Thoracic aorta (tissue), 2 donors: ENCODE results near the gene TIMP2. TPM values are rescaled to one million over a fixed set of nuclear protein-coding genes. Genes with fewer than 3 reads are reported as not detected.

Experiments used
- ATAC-seq: fragments of 150-250 bp; one replicate; pipeline ENCODE4 v1.8.0; 2017; ENCODE audit warnings: low read depth; ENCODE audit not compliant: insufficient number of reproducible peaks, low FRiP score
- DNase-seq: peaks from one replicate; pipeline ENCODE4 v3.0.0-alpha.2; 2020; ENCODE audit warnings: low spot score
- H3K27ac ChIP-seq, 2 donors: fragments of 200-600 bp; sonication (generic); 1 replicate in 1 of 2; 2 replicates in 1 of 2; pipeline ENCODE4 v1.5.1; 2016; ENCODE audit warnings: mild to moderate bottlenecking in 2 of 2, moderate library complexity in 2 of 2
- H3K27me3 ChIP-seq: fragments of 200-600 bp; sonication (generic); replicated peaks from 2 replicates; pipeline ENCODE4 v1.6.0; 2016; ENCODE audit warnings: mild to moderate bottlenecking; ENCODE audit not compliant: insufficient read depth
- H3K36me3 ChIP-seq: fragments of 200-600 bp; sonication (generic); one replicate; pipeline ENCODE4 v1.5.1; 2016
- H3K4me1 ChIP-seq, 2 donors: fragments of 200-600 bp; sonication (generic); 1 replicate in 1 of 2; 2 replicates in 1 of 2; pipeline versions ENCODE4 v1.5.1 to v1.6.0; 2016; ENCODE audit warnings: low read depth in 2 of 2, mild to moderate bottlenecking in 1 of 2; ENCODE audit not compliant: control insufficient read depth in 1 of 2
- H3K4me3 ChIP-seq: fragments of 200-600 bp; sonication (generic); 2 replicates; pipeline ENCODE4 v1.5.1; 2016; ENCODE audit warnings: mild to moderate bottlenecking
- H3K9me3 ChIP-seq: fragments of 200-600 bp; sonication (generic); 2 replicates; pipeline ENCODE4 v1.5.1; 2016
- CTCF ChIP-seq: fragments of 200-600 bp; sonication (generic); IDR thresholded peaks from one replicate; pipeline ENCODE4 v1.5.1; 2019; ENCODE audit warnings: antibody characterized with exemption
- total RNA-seq, 2 donors: library from RNA; depleted of rRNA; stranded (reverse); fragments of >200 nt; gene quantifications; one replicate each; pipeline versions ENCODE4 v1.1.0 to v1.2.3, GENCODE V29; 2016

TIMP2 gene
- total RNA-seq, 2 donors from 2014 or later = 475 to 619 TPM

GRCh38 chr17:78910497-78911284, 14.5 kb downstream of the TIMP2 start:
- no peaks in the 10 kb centered on the region for H3K9me3 ChIP-seq
- DNase-seq (no peak), ATAC-seq (no peak)
- no peak overlapping the region for H3K27ac ChIP-seq
- H3K4me1 ChIP-seq = peaks cover 19 to 57% of the 10 kb centered on the region in 2 donors
- no peak overlapping the region for H3K4me3 ChIP-seq
- no peaks in the 10 kb centered on the region for H3K36me3 ChIP-seq
- no peaks in the 10 kb centered on the region for H3K27me3 ChIP-seq
- no peak for TF ChIP-seq CTCF

- DNase-seq (no peak), ATAC-seq (no peak)
- no peaks in the 10 kb centered on the region for H3K9me3 ChIP-seq
- H3K4me1 ChIP-seq = peaks cover 17 to 53% of the 10 kb centered on the region in 2 donors
- no peak overlapping the region for H3K27ac ChIP-seq
- no peak for TF ChIP-seq CTCF
- no peak overlapping the region for H3K4me3 ChIP-seq
- H3K36me3 ChIP-seq = no peaks in the 10 kb centered on the region
- no peaks in the 10 kb centered on the region for H3K27me3 ChIP-seq
These were observed 16.8 kb downstream of the TIMP2 start for GRCh38 chr17:78908426-78908825.

GRCh38 chr17:78905541-78905940, 19.6 kb downstream of the TIMP2 start:
- TF ChIP-seq CTCF = no peak
- Histone ChIP-seq H3K27me3 (no peaks in the 10 kb centered on the region), H3K27ac (no peak overlapping the region), H3K9me3 (no peaks in the 10 kb centered on the region), H3K36me3 (peaks cover 11% of the 10 kb centered on the region), H3K4me3 (no peak overlapping the region), H3K4me1 (peaks cover 0 to 40% of the 10 kb centered on the region in 2 donors)
- no peak for ATAC-seq
- no peak for DNase-seq

GRCh38 chr17:78905116-78905515, 20.1 kb downstream of the TIMP2 start:
- TF ChIP-seq CTCF = no peak
- H3K4me3 ChIP-seq = no peak overlapping the region
- no peaks in the 10 kb centered on the region for H3K9me3 ChIP-seq
- no peaks in the 10 kb centered on the region for H3K27me3 ChIP-seq
- H3K27ac ChIP-seq = no peak overlapping the region
- ATAC-seq = no peak
- H3K4me1 ChIP-seq = peaks cover 2 to 38% of the 10 kb centered on the region in 2 donors
- H3K36me3 ChIP-seq = peaks cover 12% of the 10 kb centered on the region
- DNase-seq = no peak

- peaks cover 12% of the 10 kb centered on the region for H3K36me3 ChIP-seq
- no peak for TF ChIP-seq CTCF
- H3K9me3 ChIP-seq = no peaks in the 10 kb centered on the region
- no peak overlapping the region for H3K27ac ChIP-seq
- H3K4me3 ChIP-seq = no peak overlapping the region
- ATAC-seq = no peak
- peaks cover 8 to 41% of the 10 kb centered on the region in 2 donors for H3K4me1 ChIP-seq
- H3K27me3 ChIP-seq = no peaks in the 10 kb centered on the region
- no peak for DNase-seq
These were observed 20.8 kb downstream of the TIMP2 start for GRCh38 chr17:78904371-78904770.
